GM19043 (cell line): ENCODE measurements around the gene DBN1.
"Not testable (repeated sequence)": the region's sequence is repeated elsewhere in the genome, so short reads cannot be mapped to it uniquely, and the experiment has no call there.

Source experiments
- ATAC-seq: cut with Tn5 transposase; IDR thresholded peaks from one replicate; pipeline ENCODE4 v1.9.1; 2021; ENCODE audit warnings: low read depth; ENCODE audit not compliant: unreplicated experiment

Gene DBN1

DNA sequence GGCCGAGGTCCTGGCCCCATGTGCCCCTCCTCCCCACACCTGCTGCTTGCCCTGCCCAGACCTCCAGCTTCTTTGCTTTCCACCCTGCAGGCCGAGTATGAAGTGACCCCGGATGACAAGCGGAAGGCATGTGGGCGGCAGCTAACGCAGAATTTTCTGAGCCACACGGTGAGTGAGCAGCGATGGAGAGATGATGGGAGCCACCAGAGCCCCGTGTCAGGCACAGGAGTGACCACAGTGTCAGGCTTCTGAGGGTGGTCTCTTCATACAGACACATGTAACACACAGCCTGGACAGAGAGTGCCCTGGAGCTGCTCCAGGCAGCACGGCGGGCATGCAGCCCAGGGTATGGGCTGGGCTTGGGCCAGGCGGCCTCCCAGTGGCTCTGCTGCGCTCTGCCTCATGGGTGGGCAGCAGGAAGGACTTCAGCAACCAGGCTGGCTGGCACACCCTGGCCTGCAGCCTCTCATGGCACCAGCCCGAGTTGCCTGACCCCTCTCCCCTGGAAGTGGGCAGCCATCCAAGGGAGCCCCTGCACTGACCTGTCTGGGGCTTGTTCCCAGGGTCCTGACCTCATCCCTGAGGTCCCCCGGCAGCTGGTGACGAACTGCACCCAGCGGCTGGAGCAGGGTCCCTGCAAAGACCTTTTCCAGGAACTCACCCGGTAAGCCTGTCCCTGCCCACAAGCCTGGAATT is 41.1 kb downstream of the DBN1 start:
- peak; percentile 5 for ATAC-seq

GRCh38 chr5:177431317-177432142 is 41.9 kb downstream of the DBN1 start:
- peak; percentile 41 for ATAC-seq

DNA sequence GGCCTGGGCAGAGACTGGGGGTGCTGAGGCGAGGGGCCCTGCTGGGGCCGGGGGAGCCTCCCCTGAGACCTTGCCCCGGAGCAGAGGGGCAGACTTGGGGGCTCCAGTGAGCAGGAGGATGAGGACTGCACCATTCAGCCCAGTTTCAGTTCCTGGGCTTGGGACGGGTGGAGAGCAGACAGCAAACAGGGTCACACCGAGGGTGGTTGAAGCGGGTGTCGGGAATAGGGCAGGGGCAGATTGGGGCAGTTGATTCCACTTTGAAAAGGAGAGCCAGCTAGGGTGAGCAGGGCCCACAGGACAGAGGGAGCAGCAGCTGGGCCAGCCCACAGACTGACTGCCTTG is 42.5 kb downstream of the DBN1 start:
- ATAC-seq: no peak

DNA sequence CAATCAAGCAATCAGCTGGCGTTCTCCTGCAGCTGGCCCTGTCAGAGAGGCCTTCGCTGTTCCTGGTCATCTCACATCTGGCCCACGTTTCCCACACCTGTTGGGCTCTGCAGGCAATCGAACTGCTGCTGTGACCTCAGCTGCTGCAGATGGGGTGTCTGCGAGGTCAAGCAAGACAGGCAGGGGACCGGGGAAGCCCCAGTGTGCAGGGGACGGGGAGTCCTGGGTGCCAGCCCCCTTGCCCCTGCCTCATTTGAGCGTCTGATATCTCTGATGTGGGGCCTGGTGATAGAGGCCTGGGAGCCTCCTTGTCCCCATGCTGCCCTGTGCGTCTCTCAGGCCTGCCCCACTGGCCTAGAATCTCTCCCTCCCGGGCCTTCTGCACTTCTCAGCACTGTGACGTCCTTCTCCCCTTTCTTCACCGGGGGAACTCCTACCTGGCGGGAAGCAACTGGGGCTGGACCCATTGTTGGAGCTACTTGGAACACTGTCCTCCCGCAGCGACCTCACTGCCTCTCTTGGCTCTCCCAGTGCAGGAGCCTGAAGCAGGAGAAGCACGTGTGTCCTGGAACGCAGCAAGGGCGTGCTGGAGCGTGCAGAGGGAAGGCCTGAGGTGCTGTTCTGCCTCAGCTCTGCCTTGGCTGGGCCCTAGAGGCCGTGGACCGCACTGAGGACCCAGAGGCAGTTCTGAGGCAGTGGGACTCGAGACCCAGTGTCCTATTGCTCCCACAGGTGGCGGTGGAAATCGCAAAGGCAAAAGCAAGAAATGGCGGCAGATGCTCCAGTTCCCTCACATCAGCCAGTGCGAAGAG is 43.1 kb downstream of the DBN1 start:
- ATAC-seq: no peak

GRCh38 chr5:177429248-177430040 is 44.0 kb downstream of the DBN1 start:
- no peak for ATAC-seq

GRCh38 chr5:177428574-177429217 is 44.7 kb downstream of the DBN1 start:
- no peak for ATAC-seq

GRCh38 chr5:177427919-177428573 is 45.4 kb downstream of the DBN1 start:
- no peak for ATAC-seq

GRCh38 chr5:177427211-177427822 is 46.1 kb downstream of the DBN1 start:
- ATAC-seq: no peak

DNA sequence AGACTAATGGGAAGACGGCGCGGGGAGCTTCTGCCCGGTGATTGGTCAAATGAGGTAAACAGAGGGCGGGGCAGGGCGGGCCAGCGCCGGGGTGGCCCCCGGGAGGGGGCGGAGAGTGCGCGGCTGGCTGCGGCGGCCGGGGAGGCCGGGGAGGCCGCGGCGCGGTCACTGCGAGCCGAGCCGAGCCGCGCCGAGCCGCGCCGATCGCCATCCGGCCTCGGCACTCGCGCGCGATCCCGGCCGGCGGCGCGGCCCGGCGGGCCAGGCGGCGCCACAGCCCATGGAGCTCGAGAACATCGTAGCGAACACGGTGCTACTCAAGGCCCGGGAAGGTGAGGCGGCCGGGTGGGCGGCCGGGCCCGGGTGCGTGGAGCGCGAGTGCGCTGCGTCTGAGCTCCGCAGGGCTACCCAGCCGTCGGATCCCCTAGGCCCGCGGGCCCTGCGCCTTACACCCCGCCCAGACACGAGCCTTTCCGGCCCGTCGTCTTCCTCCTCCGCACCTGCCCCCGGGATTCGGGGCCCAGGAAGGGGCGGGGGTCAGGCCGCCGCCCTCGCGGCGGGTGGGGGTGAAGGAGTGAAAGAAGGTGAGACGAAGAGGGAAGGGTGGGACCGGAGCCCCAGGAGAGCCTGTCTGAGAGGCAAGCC is 46.7 kb downstream of the DBN1 start, which contains the start of gene GRK6:
GRK6 (plus strand) TSS at position 111 of the 645 bp plus-strand sequence; CDS start at position 281, 170 bp downstream.
- ATAC-seq: peak; percentile 3

DNA sequence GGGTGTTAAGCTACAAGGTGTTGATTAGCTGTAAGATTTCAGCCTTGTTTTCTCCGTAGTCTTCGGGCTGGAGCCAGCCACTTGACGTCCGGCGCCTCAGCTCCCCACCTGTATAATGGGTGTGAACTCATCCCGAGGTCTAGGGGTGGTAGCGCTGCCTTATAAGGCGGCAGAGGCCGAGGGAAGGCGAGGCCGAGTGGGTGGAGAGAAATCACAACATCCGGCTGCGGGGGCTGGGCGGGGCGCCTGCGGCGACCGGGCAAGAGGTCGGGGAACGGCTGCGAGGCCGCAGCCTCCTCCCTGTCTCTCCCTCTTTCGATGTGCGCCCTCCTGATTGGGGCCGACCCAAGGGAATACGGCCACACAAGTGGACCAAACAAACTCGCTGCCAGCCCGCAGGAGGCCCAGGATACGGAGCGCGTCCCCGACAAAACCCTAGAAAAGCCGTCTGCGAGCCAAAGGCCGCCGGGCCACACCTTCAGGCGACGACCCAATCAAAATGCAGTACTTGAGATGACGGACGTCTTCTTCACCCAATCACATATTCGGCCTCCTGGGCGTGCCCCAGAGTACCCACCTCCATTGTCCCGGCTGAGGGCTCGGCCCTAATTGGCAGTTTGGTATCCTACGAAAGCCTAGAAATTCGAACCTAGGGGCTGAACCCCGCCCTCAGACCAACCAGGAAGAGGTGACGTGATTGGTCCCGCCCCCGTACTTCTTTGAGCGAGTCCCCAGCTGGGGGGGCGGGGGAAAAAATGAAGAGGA is 47.5 kb downstream of the DBN1 start:
- ATAC-seq: peak; percentile 70

DNA sequence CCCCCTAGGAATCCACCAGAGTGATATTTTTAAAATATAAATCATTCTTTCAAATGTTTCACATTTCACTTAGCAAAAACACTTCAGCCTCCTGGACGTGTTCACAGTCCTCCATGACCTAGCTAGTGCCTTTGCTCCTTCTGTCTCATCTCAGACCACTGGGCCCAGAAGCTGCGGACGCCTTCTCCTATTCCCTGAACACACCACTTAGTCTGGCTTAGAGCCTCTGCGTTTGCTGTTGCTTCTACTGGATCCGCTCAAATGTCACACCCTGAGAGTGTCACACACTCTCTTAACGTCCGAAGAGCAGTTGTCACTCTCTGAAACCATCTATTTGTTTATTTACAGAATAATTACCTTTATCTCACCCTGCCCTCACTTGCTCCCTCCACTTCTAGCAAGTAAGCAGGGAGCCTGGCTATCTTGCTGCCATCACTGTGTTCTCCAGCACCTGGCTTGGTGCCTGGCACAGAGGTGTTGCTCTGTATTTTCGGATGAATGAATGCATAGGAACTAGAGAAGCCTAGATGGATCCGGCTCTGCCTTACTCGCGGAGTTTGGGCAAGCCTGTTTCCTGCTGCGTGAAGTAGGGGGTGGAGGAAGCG is 48.1 kb downstream of the DBN1 start:
- ATAC-seq: no peak

DNA sequence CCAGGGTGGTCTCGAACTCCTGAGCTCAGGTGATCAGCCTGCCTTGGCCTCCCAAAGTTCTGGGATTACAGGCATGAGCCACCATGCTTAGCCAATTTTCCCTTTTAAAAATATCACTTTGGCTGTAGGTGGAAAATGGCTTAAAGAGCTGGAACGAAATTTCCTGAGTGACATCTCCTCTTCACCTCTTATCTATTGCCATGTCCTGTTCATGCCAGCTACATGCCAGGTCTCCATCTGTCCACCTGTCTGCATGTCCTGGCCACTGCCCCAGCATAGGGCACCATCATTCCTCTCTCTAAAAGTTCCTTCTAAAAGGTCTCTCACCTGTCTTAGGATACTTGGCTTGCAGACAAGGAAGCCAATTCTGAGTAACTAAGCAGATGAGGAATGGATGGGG is 49.8 kb downstream of the DBN1 start:
- ATAC-seq: no peak

GRCh38 chr5:177421062-177421798 is 52.2 kb downstream of the DBN1 start:
- ATAC-seq: no peak

DNA sequence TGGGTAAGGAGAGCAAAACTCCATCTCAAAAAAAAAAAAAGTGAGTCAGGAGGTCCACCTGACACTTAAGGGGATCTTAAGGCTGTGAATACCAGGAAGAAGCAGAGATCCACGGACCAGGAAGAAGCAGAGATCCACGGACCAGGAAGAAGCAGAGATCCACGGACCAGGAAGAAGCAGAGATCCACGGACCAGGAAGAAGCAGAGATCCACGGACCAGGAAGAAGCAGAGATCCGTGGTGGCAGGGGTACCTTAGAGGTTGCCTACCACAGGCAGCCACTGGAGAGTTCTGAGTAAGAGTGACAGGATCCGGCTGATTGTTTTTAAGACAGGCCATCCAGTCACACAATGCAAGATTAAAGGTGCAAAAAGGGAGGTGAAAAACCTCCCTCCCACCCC is 53.0 kb downstream of the DBN1 start:
- ATAC-seq: not testable (repeated sequence)

DNA sequence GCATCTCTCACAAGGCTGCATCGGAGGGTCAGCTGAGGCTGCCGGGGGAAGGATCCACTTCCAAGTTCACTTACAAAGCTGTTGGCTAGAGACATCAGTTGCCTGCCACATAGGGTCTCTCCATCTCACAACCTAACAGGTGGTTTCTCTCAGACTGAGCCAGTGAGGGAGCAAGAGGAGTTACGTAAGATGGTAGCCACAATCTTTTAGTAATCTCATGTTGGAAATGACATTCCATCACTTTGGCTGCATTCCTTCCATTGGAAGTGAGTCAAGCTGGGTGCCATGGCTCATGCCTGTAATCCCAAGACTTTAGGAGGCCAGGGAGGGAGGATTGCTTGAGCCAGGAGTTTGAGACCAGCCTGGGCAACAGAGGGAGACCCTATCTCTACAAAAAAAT is 54.4 kb downstream of the DBN1 start:
- no peak for ATAC-seq

GRCh38 chr5:177417081-177417480 is 56.4 kb downstream of the DBN1 start:
- not testable (repeated sequence) for ATAC-seq

DNA sequence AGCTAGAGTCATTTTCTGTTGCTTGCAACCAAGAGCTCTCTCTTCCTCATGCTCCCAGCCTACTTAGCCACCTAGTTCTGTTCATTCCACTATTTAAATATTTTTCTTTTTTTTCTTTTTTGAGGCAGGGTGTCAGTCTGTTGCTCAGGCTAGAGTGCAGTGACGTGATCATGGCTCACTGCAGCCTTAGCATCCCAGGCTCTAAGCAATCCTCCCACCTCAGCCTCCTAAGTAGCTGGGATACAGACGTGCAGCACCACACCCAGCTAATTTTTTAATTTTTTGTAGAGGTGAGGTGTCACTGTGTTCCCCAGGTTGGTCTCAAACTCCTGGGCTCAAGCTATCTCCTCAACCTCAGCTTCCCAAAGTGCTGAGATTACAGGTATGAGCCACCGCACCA is 59.0 kb downstream of the DBN1 start:
- no peak for ATAC-seq
